HL-60 (cell line): ENCODE measurements around the gene CASQ2.

Experiments used
- DNase-seq, 2 experiments: peaks; one replicate each; pipeline ENCODE4 v3.0.0-alpha.2; 2010 to 2020; ENCODE audit warnings: low read depth in 1 of 2, low spot score in 1 of 2
- H3K27ac ChIP-seq: fragments of 250-450 bp; sonication (Bioruptor Pico); replicated peaks from 2 replicates; pipeline ENCODE4 v1.5.1; 2020; ENCODE audit warnings: mild to moderate bottlenecking, moderate library complexity
- H3K27me3 ChIP-seq: fragments of 250-450 bp; sonication (Bioruptor Pico); 2 replicates; pipeline ENCODE4 v1.5.1; 2021; ENCODE audit warnings: mild to moderate bottlenecking, moderate library complexity; ENCODE audit not compliant: insufficient read depth, poor library complexity, severe bottlenecking
- H3K4me3 ChIP-seq: replicated peaks from 2 replicates; pipeline ENCODE4 v1.5.1; 2011; ENCODE audit warnings: mild to moderate bottlenecking, control low read depth, low read length; ENCODE audit not compliant: insufficient read depth
- CTCF ChIP-seq: IDR thresholded peaks from one replicate; pipeline ENCODE4 v1.5.1; 2011; ENCODE audit warnings: low read length, control low read depth, inconsistent platforms; ENCODE audit not compliant: insufficient read depth
- GABPA ChIP-seq: IDR thresholded peaks from 2 replicates; pipeline ENCODE4 v1.6.1; 2012; ENCODE audit warnings: low read depth
- POLR2AphosphoS5 ChIP-seq: IDR thresholded peaks from 2 replicates; pipeline ENCODE4 v1.6.1; 2012; ENCODE audit warnings: low read depth
- REST ChIP-seq: IDR thresholded peaks from 2 replicates; pipeline ENCODE4 v1.6.1; 2012; ENCODE audit warnings: low read depth; ENCODE audit not compliant: insufficient replicate concordance
- SPI1 ChIP-seq: IDR thresholded peaks from 2 replicates; pipeline ENCODE4 v1.6.1; 2012; ENCODE audit warnings: low read depth, mild to moderate bottlenecking, borderline replicate concordance

CASQ2 gene

GRCh38 chr1:115677565-115677964 lies 90.9 kb downstream of the CASQ2 start:
- TF ChIP-seq SPI1 (no peak), REST (no peak)
- no peak overlapping the region for H3K4me3 ChIP-seq
- no peaks in the 10 kb centered on the region for H3K27me3 ChIP-seq
- H3K27ac ChIP-seq = no peak overlapping the region
- no peak for DNase-seq

DNA sequence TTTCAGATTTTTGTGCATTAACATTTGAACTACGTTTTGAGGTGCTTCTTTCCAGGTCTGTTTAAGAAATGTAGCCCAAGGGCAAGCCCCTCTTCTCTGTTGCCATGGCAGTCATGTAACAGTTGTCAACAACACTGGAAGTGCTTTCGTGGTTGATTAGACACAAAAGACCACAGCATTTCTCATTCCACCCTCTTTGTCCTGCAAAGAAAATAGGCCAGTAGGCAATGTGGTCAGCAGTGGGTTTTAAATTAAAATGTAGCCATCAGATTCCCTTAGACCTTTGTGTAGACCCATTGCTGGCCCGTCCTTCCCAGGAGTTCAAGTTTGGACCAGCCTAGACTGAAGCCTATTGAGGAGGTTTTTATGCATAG lies 91.3 kb downstream of the CASQ2 start:
- Histone ChIP-seq H3K27me3 (no peaks in the 10 kb centered on the region), H3K27ac (no peak overlapping the region), H3K4me3 (no peak overlapping the region)
- no peak for DNase-seq
- no peak for TF ChIP-seq SPI1
- no peak for TF ChIP-seq REST
- no peak for TF ChIP-seq POLR2AphosphoS5
- no peak for TF ChIP-seq CTCF
- no peak for TF ChIP-seq GABPA

GRCh38 chr1:115676498-115677181 lies 91.9 kb downstream of the CASQ2 start:
- Histone ChIP-seq H3K4me3 (no peak overlapping the region), H3K27ac (no peak overlapping the region)

More at GRCh38 chr1:115676498-115677181, 91.9 kb downstream of the CASQ2 start:
- TF ChIP-seq POLR2AphosphoS5 (no peak), CTCF (no peak), GABPA (no peak), REST (no peak), SPI1 (no peak)
- no peaks in the 10 kb centered on the region for H3K27me3 ChIP-seq
- no peak for DNase-seq
